HS-5 (cell line): ENCODE data around the gene FBXO8.
"Not testable (repeated sequence)": the region's sequence is repeated elsewhere in the genome, so short reads cannot be mapped to it uniquely, and the experiment has no call there.

Experiments
- DNase-seq: peaks from one replicate; pipeline ENCODE4 v3.0.0-alpha.2; 2012; ENCODE audit warnings: low read depth

Gene FBXO8

DNA sequence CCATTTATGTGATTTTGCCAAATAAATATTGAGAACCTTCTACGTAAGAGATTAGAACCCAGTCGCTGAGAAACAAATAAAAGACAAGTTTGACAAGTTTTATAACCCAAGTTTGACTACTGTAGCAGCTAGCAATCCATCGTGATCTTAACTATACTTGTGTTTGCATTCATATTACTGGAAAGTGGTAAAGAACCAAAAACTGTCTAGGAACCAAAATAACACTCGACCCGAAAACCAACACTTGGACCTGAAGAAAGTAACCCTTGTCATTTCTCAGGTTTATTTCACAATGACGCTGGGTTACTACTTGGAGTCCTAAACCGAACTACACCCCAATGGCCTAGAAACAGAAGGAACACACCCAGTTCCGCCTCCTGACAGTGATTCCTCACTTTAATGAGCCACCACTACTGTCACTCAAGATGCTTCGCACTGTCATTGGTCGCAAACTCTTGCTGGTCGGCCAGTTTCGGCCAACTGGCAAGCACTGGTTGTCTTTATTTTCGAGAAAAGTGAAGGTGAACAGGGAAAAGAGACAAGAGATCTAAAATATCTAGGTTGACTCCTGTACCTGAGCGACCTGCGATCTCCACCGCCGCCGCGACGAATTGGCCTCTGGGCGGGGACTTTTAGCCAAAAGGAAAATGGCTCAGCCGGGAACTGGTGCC lies 496 bp downstream of the FBXO8 start:
- DNase-seq: peak; percentile 79

DNA sequence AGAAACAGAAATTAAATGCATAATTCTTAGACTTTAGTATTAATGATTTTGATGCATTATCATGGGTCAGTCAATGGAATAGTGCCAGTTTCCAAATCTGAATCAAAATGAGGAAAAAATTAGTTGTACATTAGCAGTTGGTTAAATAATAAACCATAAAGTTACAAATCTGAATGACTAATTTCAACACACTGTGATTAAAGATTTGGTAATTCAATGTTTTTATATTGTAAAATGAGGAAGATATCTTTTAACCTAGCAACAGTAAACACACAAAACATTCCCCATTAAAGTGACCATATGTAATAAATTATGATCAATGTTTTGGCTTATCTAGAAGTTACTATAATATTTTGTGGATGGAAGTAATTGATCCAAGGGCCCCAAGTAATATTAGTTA lies 1.6 kb downstream of the FBXO8 start:
- DNase-seq: no peak

DNA sequence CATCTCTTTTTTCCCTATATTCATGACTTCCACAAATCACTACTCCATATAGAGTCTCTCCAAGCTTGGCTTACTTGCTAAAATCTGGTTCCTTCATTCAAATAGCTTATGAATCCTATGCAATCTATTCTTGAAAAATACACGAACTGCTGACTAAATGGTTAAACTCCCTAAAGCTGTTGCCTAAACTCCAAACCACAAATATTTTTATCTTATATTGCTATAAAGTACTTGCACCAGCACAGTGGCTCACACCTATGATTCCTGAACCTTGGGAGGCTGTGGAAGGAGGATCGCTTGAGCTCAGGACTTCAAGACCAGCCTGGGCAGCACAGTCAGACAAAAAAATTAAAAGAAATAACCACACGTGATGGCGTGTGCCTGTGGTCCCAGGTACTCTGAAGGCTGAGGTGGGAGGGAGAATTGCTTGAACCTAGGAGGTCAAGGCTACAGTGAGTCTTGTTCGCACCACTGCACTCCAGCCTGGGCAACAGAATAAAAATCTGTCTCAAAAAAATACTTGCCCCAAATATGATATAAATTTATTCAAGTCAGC lies 2.2 kb downstream of the FBXO8 start:
- no peak for DNase-seq

DNA sequence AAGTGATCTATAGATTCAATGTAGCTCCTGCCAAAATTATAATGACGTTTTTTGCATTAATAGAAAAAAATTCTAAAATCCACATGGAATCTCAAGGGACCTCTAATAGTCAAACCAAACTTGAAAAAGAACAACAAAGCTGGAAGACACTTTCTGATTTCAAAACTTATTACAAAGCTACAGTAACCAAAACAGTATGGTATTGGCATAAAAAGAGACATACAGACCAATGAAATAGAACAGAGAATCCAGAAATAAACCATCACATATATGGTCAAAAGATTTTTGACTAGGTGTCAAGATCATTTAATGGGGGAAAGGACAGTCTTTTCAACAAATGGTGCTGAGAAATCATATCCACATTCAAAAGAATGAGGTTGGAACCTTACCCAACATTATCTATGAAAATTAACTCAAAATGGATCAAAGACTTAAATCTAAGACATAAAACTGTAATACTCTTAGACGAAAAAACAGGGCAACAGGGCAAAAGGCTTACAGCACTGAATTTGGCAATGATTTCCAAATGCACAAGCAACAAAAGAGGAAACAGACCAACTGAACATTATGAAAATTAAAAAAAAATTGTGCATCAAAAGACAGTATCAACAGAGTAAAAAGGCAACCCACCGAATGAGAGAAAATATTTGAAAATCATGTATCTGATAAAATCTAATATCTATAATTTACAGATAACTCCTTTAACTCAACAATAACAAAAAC lies 3.9 kb downstream of the FBXO8 start:
- no peak for DNase-seq

DNA sequence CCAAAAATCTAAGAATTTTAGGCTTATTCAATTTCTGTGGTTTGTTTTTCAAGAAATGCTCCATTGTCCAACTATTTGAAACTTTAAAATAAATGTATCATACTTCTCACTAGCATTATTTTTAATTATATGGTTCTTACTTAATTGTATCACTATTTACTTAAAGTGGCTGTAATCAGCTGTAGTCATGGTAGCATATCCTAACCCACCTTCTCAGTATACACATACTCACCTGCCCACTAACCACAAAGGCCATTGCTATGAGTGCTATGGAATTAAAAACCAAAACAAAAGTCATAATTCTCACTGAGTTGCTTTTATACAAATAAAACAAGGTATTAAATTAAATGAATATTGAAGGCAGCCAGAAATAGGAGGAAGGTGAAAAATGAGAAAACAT lies 5.0 kb downstream of the FBXO8 start:
- DNase-seq: no peak

DNA sequence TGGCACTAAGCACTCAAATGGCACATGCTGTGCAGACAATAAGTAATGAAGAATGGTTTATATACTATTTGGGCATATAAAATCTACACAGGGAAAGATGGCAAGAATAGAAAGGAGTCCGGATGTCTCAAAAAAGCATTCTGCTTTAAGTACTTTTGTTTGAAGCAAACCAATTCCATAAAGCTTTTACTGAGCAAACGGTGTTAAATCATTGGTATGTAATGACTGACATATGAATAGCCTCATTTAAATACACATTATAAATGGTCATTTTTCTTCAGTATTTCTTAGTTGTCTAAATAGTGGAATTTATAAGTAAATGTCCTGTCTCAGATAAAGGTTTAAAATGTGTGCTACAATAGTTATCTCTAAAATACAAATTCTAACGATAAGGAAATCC lies 6.0 kb downstream of the FBXO8 start:
- DNase-seq: no peak

DNA sequence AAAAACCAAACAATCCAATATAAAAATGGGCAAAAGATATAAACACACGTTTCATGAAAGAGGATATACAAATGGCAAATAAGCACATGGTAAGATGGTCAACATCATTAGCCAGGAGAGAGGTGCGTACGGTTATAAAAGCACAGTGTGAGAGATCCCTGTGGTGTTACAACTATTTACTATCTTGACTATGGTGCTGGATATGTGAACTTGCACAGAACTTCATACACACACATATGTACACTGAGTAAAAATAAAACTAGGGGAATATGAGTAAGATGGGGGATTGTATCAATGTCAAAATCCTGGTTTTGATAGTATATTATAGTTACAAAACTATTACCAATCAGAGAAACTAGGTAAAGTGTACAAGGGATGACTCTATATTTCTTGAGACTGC lies 8.4 kb downstream of the FBXO8 start:
- DNase-seq: no peak

DNA sequence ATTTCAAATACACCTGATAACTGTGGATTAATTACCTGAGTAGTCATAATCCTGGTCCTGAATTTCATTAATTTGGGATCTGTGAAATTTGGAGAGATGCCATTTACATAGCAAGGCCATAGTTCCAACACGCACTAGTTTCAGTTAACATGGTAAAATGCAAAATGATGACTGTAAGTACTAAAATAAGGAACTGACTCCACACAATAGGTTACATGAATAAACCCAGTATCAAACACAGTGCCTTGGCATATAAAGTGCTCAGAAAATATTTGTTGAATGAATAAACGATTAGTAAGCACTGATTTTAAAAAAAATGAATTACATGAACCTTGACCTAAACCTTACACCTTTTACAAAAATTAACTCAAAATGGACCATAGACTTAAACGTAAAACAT lies 9.0 kb downstream of the FBXO8 start:
- no peak for DNase-seq

DNA sequence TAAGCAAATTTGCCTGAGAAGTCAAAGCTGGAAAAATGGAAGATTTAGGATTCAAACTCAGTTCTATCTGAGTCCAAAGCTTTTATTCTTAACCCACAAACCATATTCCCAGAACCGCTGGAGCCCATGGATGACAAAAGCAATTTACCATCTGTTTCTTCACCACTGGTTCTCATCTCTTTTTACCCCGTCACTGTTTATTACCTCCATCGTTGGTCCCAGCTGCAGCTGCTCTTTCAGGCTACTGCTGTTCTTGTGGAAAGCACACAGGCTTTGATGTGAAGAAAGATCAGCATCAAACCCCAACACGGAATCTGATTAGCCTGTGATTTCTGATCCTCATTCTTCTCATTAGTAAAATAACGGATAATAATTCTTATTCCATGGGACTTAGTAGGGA lies 9.5 kb downstream of the FBXO8 start:
- no peak for DNase-seq

DNA sequence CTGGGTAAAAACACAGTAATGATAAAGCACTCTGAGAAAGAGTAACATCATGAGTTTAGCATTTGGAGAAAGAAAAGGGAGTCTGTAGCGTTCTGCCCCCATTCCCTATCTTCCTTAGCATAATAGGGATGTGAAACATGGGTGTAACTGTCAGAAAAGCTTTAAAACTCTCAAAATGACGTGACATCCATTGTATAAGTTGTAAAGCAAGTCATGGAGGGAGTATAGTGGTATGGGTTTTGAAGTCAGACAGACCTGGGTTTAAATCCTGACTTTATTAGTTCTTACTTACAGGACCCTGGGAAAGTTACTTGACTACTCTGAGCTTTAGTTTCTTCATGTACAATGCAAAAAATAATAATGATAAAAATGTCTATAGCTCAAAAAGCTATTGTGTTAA lies 17.1 kb downstream of the FBXO8 start:
- DNase-seq: no peak

DNA sequence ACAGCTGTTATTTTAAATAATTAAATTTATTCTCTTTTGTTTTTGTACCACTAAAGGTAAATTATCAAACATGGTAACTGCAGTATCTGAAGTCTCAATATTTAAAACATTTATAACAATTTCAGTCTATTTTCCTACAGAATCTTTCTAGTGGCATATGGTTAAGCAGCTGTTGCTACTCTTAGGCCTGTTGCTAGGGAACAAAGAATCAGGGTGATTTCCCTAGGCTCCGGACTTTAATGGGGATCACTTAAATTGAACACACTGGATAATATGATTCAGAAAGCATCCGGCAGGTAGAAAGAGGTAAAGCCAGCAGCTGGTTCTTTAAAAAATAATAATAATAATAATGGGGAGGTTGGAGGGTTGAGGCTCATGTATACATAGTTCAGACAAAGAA lies 17.6 kb downstream of the FBXO8 start:
- DNase-seq: no peak

DNA sequence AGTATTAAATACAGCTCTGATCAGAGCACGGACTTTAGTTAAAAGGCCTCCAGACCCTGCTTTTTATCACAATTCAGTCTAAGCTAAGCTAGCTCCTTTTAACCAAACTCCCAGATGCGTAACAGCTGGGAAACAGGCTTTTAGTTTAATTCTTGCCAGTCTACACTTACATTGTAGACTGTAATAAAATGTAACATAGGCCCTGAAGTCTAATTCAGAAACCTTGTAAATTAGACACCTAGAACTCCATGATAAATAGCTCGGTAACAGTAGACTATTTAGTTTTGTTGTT lies 20.1 kb downstream of the FBXO8 start:
- DNase-seq: no peak

DNA sequence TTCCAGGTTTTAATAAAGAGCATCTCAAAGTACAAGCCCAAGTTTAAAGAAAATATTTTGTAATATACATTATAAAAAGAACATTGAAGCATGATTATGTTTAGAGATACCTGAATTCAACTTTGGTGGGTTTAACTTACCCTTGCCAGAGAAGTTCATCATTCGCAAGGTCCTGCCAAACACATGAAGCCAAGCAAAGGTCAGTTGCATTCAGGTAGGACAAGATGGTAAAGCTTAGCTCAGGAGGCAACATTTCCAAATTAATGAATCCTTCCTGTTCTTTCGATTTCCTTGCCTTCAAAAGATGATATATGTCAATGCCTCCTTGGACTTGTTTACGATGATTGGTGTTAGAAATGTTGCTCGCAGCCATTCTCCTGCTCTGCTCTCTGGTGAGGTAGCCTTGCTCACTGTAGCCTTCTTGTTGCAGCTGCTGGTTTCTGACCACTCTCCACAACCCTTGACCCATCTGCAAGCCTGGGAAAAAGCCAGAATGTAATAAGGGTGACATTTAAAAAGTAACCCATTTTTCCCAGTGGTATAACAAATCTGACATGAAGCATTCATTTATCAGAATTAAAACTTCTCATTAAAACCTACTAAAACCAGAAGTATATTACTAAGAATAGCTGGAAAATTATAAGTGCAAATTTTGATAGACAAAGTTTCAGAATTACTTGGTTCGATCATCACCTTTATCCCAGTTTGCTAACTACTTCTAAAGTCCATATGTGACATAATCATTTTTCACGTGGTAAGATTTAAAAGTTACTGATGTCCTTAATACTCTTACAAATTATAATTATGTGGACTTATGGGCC lies 20.6 kb downstream of the FBXO8 start:
- DNase-seq: no peak

DNA sequence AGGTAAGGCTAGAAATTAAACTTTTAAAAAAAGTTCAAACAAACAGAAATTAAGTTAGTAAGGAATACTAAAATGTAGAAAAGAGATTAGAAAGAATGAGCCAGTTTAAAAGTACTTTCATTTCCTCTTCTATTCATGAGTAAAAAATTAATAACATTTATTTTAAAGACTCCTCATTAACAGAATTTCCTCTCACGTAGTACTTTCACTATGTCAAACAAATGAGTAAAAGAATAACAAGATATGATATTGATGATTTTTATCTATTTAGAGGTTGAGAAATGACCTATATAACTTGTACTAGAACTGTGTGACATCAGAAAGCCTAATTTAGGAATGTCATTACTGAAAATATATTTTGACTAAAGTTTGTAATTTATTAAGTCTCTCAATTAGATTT lies 22.0 kb downstream of the FBXO8 start:
- not testable (repeated sequence) for DNase-seq

DNA sequence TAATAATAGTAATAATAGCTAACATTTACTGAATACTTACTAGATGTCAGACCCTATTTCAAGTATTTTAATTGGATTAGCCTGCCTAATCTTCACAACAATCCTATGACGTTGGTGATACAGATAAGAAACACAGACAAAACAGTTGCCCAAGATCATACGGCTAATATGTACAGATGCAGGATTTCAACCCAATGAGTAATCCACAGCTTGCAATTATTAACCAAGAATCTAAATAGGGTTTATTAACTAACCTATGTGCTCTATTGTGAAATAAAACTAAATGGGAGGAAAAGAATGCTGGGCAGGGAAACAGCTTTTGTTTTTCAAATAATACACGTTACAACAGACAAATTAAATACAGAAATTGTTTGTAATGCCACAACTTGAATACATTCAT lies 23.4 kb downstream of the FBXO8 start:
- no peak for DNase-seq

DNA sequence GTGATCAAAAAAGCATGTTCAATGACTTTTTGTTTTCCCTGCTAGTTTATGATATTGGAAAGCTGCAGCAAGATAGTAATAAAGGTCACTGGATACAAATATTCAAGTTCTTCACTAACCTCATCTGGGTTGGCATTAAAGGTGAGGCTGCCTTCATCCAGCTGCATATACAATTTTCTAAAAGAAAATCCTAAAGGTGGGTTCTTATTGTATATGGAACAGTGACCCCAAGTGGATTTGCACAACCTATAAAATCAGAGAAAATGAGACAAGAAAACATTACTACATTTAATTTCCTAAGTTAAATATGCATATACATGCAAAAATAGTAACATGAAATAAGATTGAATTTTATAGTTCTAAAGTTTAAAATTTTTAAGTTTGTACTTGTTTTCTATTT lies 23.9 kb downstream of the FBXO8 start:
- DNase-seq: no peak

DNA sequence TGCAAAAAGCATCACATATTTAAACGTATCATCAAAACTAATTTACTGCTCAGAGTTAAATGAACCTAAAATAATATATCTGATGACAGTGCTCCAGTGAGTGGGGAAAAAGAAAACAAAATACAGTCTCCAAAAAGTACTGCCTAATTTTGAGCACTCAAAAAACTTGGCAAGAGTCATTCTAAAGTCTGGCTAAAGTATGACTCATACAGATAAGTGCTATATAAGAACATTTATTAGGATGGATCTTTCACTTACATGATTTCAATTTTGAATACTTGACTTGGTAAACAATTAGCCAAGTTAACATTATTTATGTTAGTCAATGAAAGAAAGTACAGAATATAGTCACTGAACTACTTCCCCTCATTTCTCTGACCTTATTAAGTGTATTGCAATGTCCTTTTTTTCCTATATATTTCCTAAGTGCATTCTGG lies 27.2 kb downstream of the FBXO8 start:
- DNase-seq: no peak

DNA sequence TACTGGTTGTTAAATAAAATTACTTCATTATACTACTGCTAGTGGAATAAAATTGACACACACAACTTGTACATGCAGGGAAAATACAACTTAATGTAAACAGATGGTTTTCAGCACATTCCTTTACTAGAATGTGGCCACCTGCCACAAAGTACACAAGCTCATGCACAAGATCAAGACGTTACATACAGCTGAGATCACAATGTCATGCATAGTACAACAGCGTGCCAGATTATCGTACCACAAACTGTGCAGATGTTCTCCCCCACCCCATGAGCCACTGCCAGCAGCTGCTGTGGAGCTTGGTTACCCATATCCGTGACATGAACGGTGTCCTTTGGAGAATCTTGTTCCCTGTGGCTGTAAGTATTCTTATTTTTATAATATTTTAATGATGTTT lies 27.7 kb downstream of the FBXO8 start:
- no peak for DNase-seq

DNA sequence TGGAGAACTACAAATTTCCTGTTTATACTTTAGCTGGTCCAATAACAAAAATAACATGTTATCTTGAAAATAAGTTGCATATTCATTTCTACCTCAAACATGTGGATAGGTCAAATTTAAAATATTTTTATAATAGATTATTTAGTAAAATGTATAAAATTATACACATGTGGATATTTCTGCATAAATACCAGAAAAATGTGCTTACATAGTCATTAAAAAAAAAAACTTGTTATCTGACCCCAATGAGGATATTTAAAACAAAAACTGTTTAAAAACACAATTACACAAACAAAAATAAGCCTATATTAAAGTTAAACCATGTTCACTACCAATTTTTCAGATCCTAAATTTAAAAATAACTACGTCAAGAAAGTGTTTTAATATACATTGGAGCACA lies 28.1 kb downstream of the FBXO8 start:
- DNase-seq: no peak

DNA sequence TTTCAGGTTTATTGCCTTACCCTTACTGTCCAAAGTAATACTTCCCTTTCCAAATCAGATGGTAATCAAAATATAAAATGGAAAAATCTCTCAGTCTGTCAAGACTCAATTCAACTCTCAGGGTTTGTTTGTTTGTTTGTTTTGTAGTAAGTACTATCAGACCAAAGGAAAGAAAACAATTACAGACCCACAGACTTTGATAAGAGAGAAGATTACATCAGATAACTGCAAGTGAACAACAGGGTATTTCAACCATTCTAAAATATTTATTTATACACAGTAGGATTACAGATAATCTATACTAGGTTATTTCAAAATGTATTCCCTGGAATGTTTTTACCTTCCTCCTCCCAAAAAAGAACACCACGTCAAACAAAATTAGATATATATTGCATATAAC lies 28.9 kb downstream of the FBXO8 start:
- DNase-seq: no peak

DNA sequence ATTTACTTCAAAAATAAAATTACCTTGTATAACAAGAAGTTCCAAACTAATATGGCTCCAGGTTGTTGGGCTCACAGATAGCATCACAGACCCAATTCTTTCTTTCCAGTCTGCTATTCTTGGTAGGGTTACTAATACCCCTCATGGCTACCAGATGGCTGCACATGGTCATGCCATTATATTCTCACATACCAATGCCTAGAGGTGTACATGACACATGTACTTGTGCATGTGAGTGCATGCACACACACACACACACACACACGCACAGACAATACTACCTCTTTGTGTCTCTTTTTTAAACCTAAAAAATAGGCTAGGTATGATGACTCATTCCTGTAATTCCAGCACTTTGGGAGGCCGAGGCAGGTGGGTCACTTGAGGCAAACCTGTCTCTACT lies 31.1 kb downstream of the FBXO8 start:
- no peak for DNase-seq

DNA sequence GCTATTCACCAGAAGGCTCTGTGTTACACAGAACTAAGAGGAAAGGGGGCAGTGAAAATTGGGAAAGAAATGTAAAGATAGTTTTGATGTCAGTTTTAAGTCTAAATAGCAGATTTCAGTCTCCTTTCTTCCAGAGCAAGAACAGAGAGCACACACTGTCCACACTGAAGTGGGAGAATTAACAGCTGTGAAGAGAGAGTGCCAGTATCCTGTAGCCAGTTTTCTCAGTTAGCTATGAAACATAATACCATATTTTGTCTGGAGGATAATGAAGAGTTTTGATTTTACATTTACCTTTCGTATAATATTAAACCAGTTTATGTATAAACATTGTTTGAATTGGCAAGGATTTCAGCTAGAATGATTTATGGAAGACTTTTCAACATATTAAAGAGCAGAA lies 35.1 kb downstream of the FBXO8 start:
- DNase-seq: no peak

DNA sequence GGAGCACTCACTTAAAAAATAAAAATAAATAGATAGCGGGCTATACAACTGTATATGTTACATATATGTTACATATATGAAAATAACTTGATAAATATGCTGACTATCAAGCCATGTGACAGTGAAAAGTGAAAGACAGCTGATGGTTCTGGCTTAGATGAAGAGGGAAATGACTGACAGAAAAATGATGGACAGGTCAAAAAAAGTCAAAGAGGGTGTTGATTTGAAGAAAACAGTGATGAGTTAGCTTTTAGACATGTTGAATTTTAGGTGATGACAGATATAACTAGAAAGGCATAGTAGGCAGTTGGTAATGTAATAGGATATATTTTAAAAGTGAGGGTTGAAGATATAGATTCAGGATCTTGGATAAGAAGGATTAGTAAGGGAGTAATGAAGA lies 37.8 kb downstream of the FBXO8 start:
- DNase-seq: no peak
